ENCODE data around the gene BIRC7. TPM values are rescaled to one million over a fixed set of nuclear protein-coding genes. Genes with fewer than 3 reads are reported as not detected.

The BIRC7 gene
- total RNA-seq, 2 donors from 2014 or later = not detected

- TF ChIP-seq CTCF (IDR thresholded peaks at IDR 0.05) = no peak
- Histone ChIP-seq H3K4me3 (no peak overlapping the region), H3K9me3 (no peaks in the 10 kb centered on the region), H3K27me3 (no peaks in the 10 kb centered on the region), H3K9ac (ENCODE audit: low read depth in 2 of 2, low read length in 2 of 2) (no peak overlapping the region), H3K4me1 (no peaks in the 10 kb centered on the region), H3K27ac (no peak overlapping the region), H3K36me3 (no peaks in the 10 kb centered on the region)
- intact Hi-C loops (cut with DNase I) = loop anchor here (2.0 kb wide), 1 partner anchor 70 kb away; the partner anchor contains the start of gene COL20A1
- no peak for DNase-seq
These were observed 13.2 kb upstream of the BIRC7 start for GRCh38 chr20:63222541-63222940.

GRCh38 chr20:63223121-63223825 lies 12.4 kb upstream of the BIRC7 start:
- no peak overlapping the region for H3K27ac ChIP-seq
- H3K4me1 ChIP-seq = no peaks in the 10 kb centered on the region
- TF ChIP-seq CTCF (IDR thresholded peaks at IDR 0.05) = peak; percentile 64
- H3K9ac ChIP-seq (ENCODE audit: low read depth in 2 of 2, low read length in 2 of 2) = no peak overlapping the region
- no peaks in the 10 kb centered on the region for H3K36me3 ChIP-seq
- peak; percentile 56 for DNase-seq
- H3K4me3 ChIP-seq = no peak overlapping the region
- no peaks in the 10 kb centered on the region for H3K9me3 ChIP-seq
- H3K27me3 ChIP-seq = no peaks in the 10 kb centered on the region
- intact Hi-C loops (cut with DNase I) = loop anchor here (2.0 kb wide), 1 partner anchor 70 kb away; the partner anchor contains the start of gene COL20A1

- Histone ChIP-seq H3K4me1 (no peaks in the 10 kb centered on the region), H3K9me3 (no peaks in the 10 kb centered on the region), H3K27ac (no peak overlapping the region), H3K9ac (ENCODE audit: low read depth in 2 of 2, low read length in 2 of 2) (no peak overlapping the region), H3K4me3 (no peak overlapping the region), H3K36me3 (no peaks in the 10 kb centered on the region), H3K27me3 (no peaks in the 10 kb centered on the region)
- intact Hi-C loops (cut with DNase I) = loop anchor here (2.0 kb wide), 1 partner anchor 69 kb away; the partner anchor contains the start of gene COL20A1
- no peak for TF ChIP-seq CTCF (IDR thresholded peaks at IDR 0.05)
- DNase-seq = no peak
These were observed 11.9 kb upstream of the BIRC7 start for GRCh38 chr20:63223826-63224207.

GRCh38 chr20:63224412-63225081 lies 11.2 kb upstream of the BIRC7 start:
- H3K27me3 ChIP-seq = no peaks in the 10 kb centered on the region
- H3K4me1 ChIP-seq = no peaks in the 10 kb centered on the region
- no peaks in the 10 kb centered on the region for H3K36me3 ChIP-seq
- intact Hi-C loops (cut with DNase I) = no loop called here
- no peak overlapping the region for H3K9ac ChIP-seq (ENCODE audit: low read depth in 2 of 2, low read length in 2 of 2)
- no peak overlapping the region for H3K4me3 ChIP-seq
- DNase-seq = no peak
- no peaks in the 10 kb centered on the region for H3K9me3 ChIP-seq
- TF ChIP-seq CTCF (IDR thresholded peaks at IDR 0.05) = no peak
- H3K27ac ChIP-seq = no peak overlapping the region

GRCh38 chr20:63225082-63225454 lies 10.6 kb upstream of the BIRC7 start:
- Histone ChIP-seq H3K4me3 (no peak overlapping the region), H3K27me3 (no peaks in the 10 kb centered on the region)
- intact Hi-C loops (cut with DNase I) = no loop called here

More at GRCh38 chr20:63225082-63225454, 10.6 kb upstream of the BIRC7 start:
- no peak for DNase-seq
- H3K36me3 ChIP-seq = no peaks in the 10 kb centered on the region
- no peak for TF ChIP-seq CTCF (IDR thresholded peaks at IDR 0.05)
- H3K9ac ChIP-seq (ENCODE audit: low read depth in 2 of 2, low read length in 2 of 2) = no peak overlapping the region
- H3K4me1 ChIP-seq = no peaks in the 10 kb centered on the region
- H3K27ac ChIP-seq = no peak overlapping the region
- H3K9me3 ChIP-seq = no peaks in the 10 kb centered on the region

All from colonic mucosa (tissue), 4 donors.